ENCODE measurements around the gene ST3GAL4. TPM values are rescaled to one million over a fixed set of nuclear protein-coding genes. Genes with fewer than 3 reads are reported as not detected.

The ST3GAL4 gene
- total RNA-seq, 4 donors from 2014 or later: 24.7 to 35.2 (median 28.0) TPM

- no peak for TF ChIP-seq CTCF (IDR thresholded peaks at IDR 0.05; ENCODE audit: low read depth)
Observed at GRCh38 chr11:126338346-126339055, 17.0 kb upstream of the ST3GAL4 start.

GRCh38 chr11:126339073-126339862 lies 16.2 kb upstream of the ST3GAL4 start:
- TF ChIP-seq CTCF (IDR thresholded peaks at IDR 0.05; ENCODE audit: low read depth): no peak

- TF ChIP-seq CTCF (IDR thresholded peaks at IDR 0.05; ENCODE audit: low read depth): no peak
Observed at GRCh38 chr11:126339863-126340434, 15.5 kb upstream of the ST3GAL4 start.

- no peak for TF ChIP-seq CTCF (IDR thresholded peaks at IDR 0.05; ENCODE audit: low read depth)
Observed at GRCh38 chr11:126340960-126341606, 14.4 kb upstream of the ST3GAL4 start.

GRCh38 chr11:126341760-126342161 lies 13.7 kb upstream of the ST3GAL4 start:
- no peak for TF ChIP-seq CTCF (IDR thresholded peaks at IDR 0.05; ENCODE audit: low read depth)

GRCh38 chr11:126343051-126343450 lies 12.4 kb upstream of the ST3GAL4 start:
- no peak for TF ChIP-seq CTCF (IDR thresholded peaks at IDR 0.05; ENCODE audit: low read depth)
